SK-N-SH (cell line): Measurements from ENCODE around the gene FBLN7. TPM values are rescaled to one million over a fixed set of nuclear protein-coding genes. Genes with fewer than 3 reads are reported as not detected.

ENCODE experiments used
- CTCF ChIA-PET: fragments of 300-600, 350-600 bp; formaldehyde crosslinking; extraction: SDS; loops from one replicate; lab custom pipeline; 2021; lab: Yijun Ruan, JAX
- POLR2A ChIA-PET: fragments of 350-600 bp; sonication (Branson Sonifier 250); formaldehyde crosslinking; extraction: SDS; loops from one replicate; lab custom pipeline; 2020; ENCODE audit warnings: antibody characterized with exemption, inconsistent platforms; lab: Yijun Ruan, JAX
- DNase-seq: peaks from one replicate; pipeline ENCODE4 v3.0.0; 2012
- H2AFZ ChIP-seq: fragments of 200-600 bp; sonication (generic); 2 replicates; pipeline ENCODE4 v1.8.1; 2016; ENCODE audit warnings: antibody characterized with exemption, mild to moderate bottlenecking, low read depth
- H3F3A ChIP-seq: fragments of 200-600 bp; sonication (generic); replicated peaks from 2 replicates; pipeline ENCODE3; 2016; ENCODE audit warnings: antibody characterized with exemption, mild to moderate bottlenecking; ENCODE audit not compliant: insufficient read depth
- H3K27ac ChIP-seq, 2 experiments: fragments of 200-500 bp in 1 of 2; fragments of 200-600 bp in 1 of 2; sonication (Bioruptor generic) in 1 of 2; sonication (generic), shearing (Covaris generic) in 1 of 2; 2 replicates each; pipeline versions ENCODE4 v1.5.1 to v1.6.1; 2014 to 2016; ENCODE audit warnings: low read depth in 2 of 2, inconsistent platforms in 1 of 2, low read length in 1 of 2, mild to moderate bottlenecking in 1 of 2, mixed read lengths in 1 of 2
- H3K27me3 ChIP-seq: fragments of 200-600 bp; sonication (generic), shearing (Covaris generic); 2 replicates; pipeline ENCODE4 v1.6.1; 2016; ENCODE audit warnings: mixed run types; ENCODE audit not compliant: insufficient read depth
- H3K36me3 ChIP-seq, 2 experiments: fragments of 200-500 bp in 1 of 2; fragments of 200-600 bp in 1 of 2; sonication (Bioruptor generic) in 1 of 2; sonication (generic) in 1 of 2; replicated peaks in 1 of 2; 2 replicates each; pipeline versions ENCODE3 to v1.5.1; 2014 to 2016; ENCODE audit warnings: low read length in 1 of 2, mild to moderate bottlenecking in 1 of 2; ENCODE audit not compliant: insufficient read depth in 2 of 2, control insufficient read depth in 1 of 2
- H3K4me1 ChIP-seq, 2 experiments: fragments of 200-500 bp in 1 of 2; fragments of 200-600 bp in 1 of 2; sonication (Bioruptor generic) in 1 of 2; sonication (generic), shearing (Covaris generic) in 1 of 2; 2 replicates each; pipeline versions ENCODE4 v1.5.1 to v1.6.1; 2014 to 2016; ENCODE audit warnings: low read depth in 1 of 2, low read length in 1 of 2, mixed run types in 1 of 2; ENCODE audit not compliant: insufficient read depth in 2 of 2, control insufficient read depth in 1 of 2
- H3K4me2 ChIP-seq: fragments of 200-600 bp; sonication (generic), shearing (Covaris generic); 2 replicates; pipeline ENCODE4 v1.6.1; 2017; ENCODE audit warnings: mixed run types
- H3K4me3 ChIP-seq, 2 experiments: fragments of 200-500 bp in 1 of 2; fragments of 200-600 bp in 1 of 2; sonication (Bioruptor generic) in 1 of 2; sonication (generic), shearing (Covaris generic) in 1 of 2; 2 replicates each; pipeline versions ENCODE4 v1.5.1 to v1.8.1; 2014 to 2016; ENCODE audit warnings: low read depth in 2 of 2, inconsistent platforms in 1 of 2, low read length in 1 of 2, mild to moderate bottlenecking in 1 of 2, mixed read lengths in 1 of 2, moderate library complexity in 1 of 2
- H3K79me2 ChIP-seq: fragments of 200-600 bp; sonication (generic); 2 replicates; pipeline ENCODE4 v1.8.1; 2017; ENCODE audit warnings: mild to moderate bottlenecking; ENCODE audit not compliant: insufficient read depth
- H3K9ac ChIP-seq: fragments of 200-600 bp; sonication (generic); 2 replicates; pipeline ENCODE4 v1.6.1; 2017; ENCODE audit warnings: mixed run types
- H3K9me2 ChIP-seq: fragments of 200-600 bp; sonication (generic); 2 replicates; pipeline ENCODE4 v1.6.1; 2017; ENCODE audit warnings: mixed run types
- H3K9me3 ChIP-seq: fragments of 200-600 bp; sonication (generic); 2 replicates; pipeline ENCODE4 v1.6.1; 2017; ENCODE audit warnings: mixed run types, mild to moderate bottlenecking, moderate library complexity
- H4K20me1 ChIP-seq: fragments of 200-600 bp; sonication (generic); 2 replicates; pipeline ENCODE4 v1.6.1; 2017; ENCODE audit warnings: mild to moderate bottlenecking, mixed run types; ENCODE audit not compliant: insufficient read depth
- CHD2 ChIP-seq: fragments of 150-350 bp; IDR thresholded peaks from 2 replicates; pipeline ENCODE4 v1.6.1; 2018; ENCODE audit warnings: low read length; ENCODE audit not compliant: partially characterized antibody
- CTCF ChIP-seq: fragments of 200-600 bp; sonication (generic); IDR thresholded peaks from 2 replicates; pipeline ENCODE4 v1.6.1; 2017; ENCODE audit warnings: antibody characterized with exemption, mild to moderate bottlenecking, moderate library complexity
- ELF1 ChIP-seq: IDR thresholded peaks from 2 replicates; pipeline ENCODE4 v1.4.0; 2012
- EP300 ChIP-seq, 2 experiments: IDR thresholded peaks; 2 replicates each; pipeline versions ENCODE4 v1.4.0 to v1.6.1; 2012; ENCODE audit warnings: borderline replicate concordance in 1 of 2, low read depth in 1 of 2, low read length in 1 of 2
- JUND ChIP-seq: IDR thresholded peaks from 2 replicates; pipeline ENCODE4 v1.4.0; 2012
- MEF2A ChIP-seq: IDR thresholded peaks from 2 replicates; pipeline ENCODE4 v1.4.0; 2012; ENCODE audit warnings: low read depth, borderline replicate concordance
- RAD21 ChIP-seq: IDR thresholded peaks from 2 replicates; pipeline ENCODE4 v1.6.1; 2012; ENCODE audit warnings: mild to moderate bottlenecking, low read length
- RFX5 ChIP-seq: IDR thresholded peaks from 2 replicates; pipeline ENCODE4 v1.6.1; 2012; ENCODE audit warnings: mild to moderate bottlenecking, improper control_type of control experiment, low read length
- RXRA ChIP-seq: IDR thresholded peaks from 2 replicates; pipeline ENCODE4 v1.4.0; 2012; ENCODE audit warnings: low read depth, mild to moderate bottlenecking, borderline replicate concordance
- TAF1 ChIP-seq: IDR thresholded peaks from 2 replicates; pipeline ENCODE4 v1.6.1; 2012; ENCODE audit warnings: low read depth, mild to moderate bottlenecking, low read length, moderate library complexity, borderline replicate concordance
- TCF12 ChIP-seq: IDR thresholded peaks from 2 replicates; pipeline ENCODE4 v1.4.0; 2012
- YY1 ChIP-seq: IDR thresholded peaks from 2 replicates; pipeline ENCODE4 v1.4.0; 2012; ENCODE audit warnings: low read depth, mild to moderate bottlenecking
- WGBS: methylation state at CpG from one replicate; pipeline ENCODE4 v1.1.6; 2017; ENCODE audit warnings: low lambda C conversion rate; 5-methylcytosine and 5-hydroxymethylcytosine counted together
- polyA plus RNA-seq, 3 experiments: library from polyadenylated mRNA; depleted of rRNA; stranded (reverse); fragments of >200 nt; gene quantifications; 2 replicates each; pipeline ENCODE4 v1.2.3, GENCODE V29; 2012
- TF ChIP-seq, protein P1 (sequence below): fragments of 150-350 bp; IDR thresholded peaks from 2 replicates; pipeline ENCODE4 v1.6.1; 2017; ENCODE audit warnings: antibody characterized with exemption, low read length, low read depth, borderline replicate concordance
- TF ChIP-seq, protein P2 (sequence below): IDR thresholded peaks from 2 replicates; pipeline ENCODE4 v1.4.0; 2012; ENCODE audit warnings: low read depth, borderline replicate concordance

The FBLN7 gene
- polyA plus RNA-seq, 1 of the 3 experiments (the other 2 are of a cell fraction): 4.4 TPM

DNA sequence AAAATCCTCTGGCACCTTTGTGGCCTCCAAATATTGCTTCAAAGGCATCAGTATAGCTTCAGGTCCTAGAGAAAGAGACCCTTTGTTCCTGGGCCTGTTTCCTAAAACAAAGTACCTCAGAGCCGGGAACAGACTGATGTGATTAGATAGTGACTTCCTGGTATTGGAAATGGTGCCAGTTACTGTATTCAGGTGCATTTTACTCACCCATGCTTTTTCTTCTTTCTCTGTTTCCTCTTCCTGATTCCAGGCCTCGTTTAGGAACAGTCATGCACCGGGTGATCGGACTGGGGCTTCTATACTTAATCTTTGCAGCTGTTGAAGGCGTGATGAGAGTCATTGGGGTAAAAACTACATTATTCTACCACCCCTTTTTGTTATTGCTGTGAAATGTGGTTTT, 48.8 kb upstream of the FBLN7 start:
- peaks cover 61 to 78% of the 10 kb centered on the region in 2 experiments for H3K36me3 ChIP-seq
- no peak for TF ChIP-seq EP300 (IDR thresholded peaks at IDR 0.05; ENCODE audit: borderline replicate concordance in 1 of 2, low read depth in 1 of 2, low read length in 1 of 2)
- TF ChIP-seq, protein P1, sequence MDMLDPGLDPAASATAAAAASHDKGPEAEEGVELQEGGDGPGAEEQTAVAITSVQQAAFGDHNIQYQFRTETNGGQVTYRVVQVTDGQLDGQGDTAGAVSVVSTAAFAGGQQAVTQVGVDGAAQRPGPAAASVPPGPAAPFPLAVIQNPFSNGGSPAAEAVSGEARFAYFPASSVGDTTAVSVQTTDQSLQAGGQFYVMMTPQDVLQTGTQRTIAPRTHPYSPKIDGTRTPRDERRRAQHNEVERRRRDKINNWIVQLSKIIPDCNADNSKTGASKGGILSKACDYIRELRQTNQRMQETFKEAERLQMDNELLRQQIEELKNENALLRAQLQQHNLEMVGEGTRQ: no peak
- no peak for TF ChIP-seq CTCF
- TF ChIP-seq RAD21: no peak
- no peak for TF ChIP-seq TCF12
- TF ChIP-seq YY1: no peak
- no peak for TF ChIP-seq RXRA
- TF ChIP-seq MEF2A: no peak
- TF ChIP-seq CHD2: no peak
- TF ChIP-seq JUND: no peak
- no peak for TF ChIP-seq RFX5
- TF ChIP-seq ELF1: no peak
- TF ChIP-seq, protein P2, sequence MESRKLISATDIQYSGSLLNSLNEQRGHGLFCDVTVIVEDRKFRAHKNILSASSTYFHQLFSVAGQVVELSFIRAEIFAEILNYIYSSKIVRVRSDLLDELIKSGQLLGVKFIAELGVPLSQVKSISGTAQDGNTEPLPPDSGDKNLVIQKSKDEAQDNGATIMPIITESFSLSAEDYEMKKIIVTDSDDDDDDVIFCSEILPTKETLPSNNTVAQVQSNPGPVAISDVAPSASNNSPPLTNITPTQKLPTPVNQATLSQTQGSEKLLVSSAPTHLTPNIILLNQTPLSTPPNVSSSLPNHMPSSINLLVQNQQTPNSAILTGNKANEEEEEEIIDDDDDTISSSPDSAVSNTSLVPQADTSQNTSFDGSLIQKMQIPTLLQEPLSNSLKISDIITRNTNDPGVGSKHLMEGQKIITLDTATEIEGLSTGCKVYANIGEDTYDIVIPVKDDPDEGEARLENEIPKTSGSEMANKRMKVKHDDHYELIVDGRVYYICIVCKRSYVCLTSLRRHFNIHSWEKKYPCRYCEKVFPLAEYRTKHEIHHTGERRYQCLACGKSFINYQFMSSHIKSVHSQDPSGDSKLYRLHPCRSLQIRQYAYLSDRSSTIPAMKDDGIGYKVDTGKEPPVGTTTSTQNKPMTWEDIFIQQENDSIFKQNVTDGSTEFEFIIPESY: no peak
- no peak for TF ChIP-seq TAF1
- TF ChIP-seq, all 33 proteins: peak for 0

More for the DNA sequence above, 48.8 kb upstream of the FBLN7 start:
- no peaks in the 10 kb centered on the region for H4K20me1 ChIP-seq
- no peak overlapping the region for H3K4me2 ChIP-seq
- DNase-seq: no peak
- no peaks in the 10 kb centered on the region for H3K9me2 ChIP-seq
- H3K27ac ChIP-seq: no peak overlapping the region
- no peaks in the 10 kb centered on the region for H3K9me3 ChIP-seq
- H3K27me3 ChIP-seq: no peaks in the 10 kb centered on the region
- no peak overlapping the region for H3K9ac ChIP-seq
- peaks cover 17% of the 10 kb centered on the region for H3F3A ChIP-seq
- no peak overlapping the region for H3K4me3 ChIP-seq
- peaks cover 0 to 19% of the 10 kb centered on the region in 2 experiments; a peak in 3 of 4 replicates for H3K4me1 ChIP-seq
- no peak overlapping the region for H2AFZ ChIP-seq
- WGBS: 87% methylated on average over 5 of the region's 5 CpGs
- peaks cover 3% of the 10 kb centered on the region; the same call in 1 of the 2 replicates for H3K79me2 ChIP-seq
- ChIA-PET CTCF (interaction anchor here (1.0 to 1.6 kb wide), 3 partner anchors 9 to 202 kb away, joined by 3 to 4 read pairs (median 3); no protein-coding TSS in a partner anchor), POLR2A (no interaction called here)
